NCI-H146 treated with DMSO at 0.1 percent for 48 hours (cell line): ENCODE data around the gene FFAR3.
"Not testable (repeated sequence)": the region's sequence is repeated elsewhere in the genome, so short reads cannot be mapped to it uniquely, and the experiment has no call there.

Experiments used
- DNase-seq: peaks from one replicate; lab custom pipeline; 2025; ENCODE audit not compliant: unreplicated experiment; lab: John Stamatoyannopoulos, UW

Gene FFAR3

GRCh38 chr19:35373492-35373891 is 15.2 kb downstream of the FFAR3 start:
- no peak for DNase-seq

DNA sequence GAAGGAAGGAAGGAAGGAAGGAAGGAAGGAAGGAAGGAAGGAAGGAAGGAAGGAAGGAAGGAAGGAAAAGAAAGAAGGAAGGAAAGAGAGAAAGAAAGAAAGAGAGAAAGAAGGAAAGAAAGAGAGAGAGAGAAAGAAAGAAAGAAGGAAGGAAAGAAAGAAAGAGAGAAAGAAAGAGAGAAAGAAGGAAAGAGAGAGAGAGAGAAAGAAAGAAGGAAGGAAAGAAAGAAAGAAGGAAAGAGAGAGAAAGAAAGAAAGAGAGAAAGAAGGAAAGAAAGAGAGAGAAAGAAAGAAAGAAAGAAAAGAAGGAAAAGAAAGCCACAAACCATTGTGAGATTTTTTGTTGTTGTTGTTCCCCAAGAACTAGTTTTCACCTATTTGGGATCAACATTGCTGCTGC is 15.8 kb downstream of the FFAR3 start:
- not testable (repeated sequence) for DNase-seq

GRCh38 chr19:35375505-35376307 is 17.4 kb downstream of the FFAR3 start:
- DNase-seq: no peak

DNA sequence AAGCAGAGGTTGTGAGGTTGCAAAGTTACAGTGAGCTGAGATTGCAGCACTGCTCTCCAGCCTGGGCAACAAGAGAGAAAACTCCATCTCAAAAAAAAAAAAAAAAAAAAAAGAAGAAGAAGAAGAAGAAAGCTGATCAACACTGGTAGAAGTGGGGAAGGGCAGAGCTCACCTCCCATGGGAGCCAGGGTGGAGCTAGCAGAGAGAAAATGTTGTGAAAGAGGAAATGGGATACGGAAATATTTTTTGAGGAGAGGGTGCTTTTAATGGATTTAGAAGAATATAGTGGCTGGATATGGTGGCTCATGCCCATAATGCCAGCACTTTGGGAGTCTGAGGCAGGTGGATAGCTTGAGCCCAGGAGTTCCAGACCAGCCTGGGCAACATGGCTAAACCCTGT is 19.4 kb downstream of the FFAR3 start:
- no peak for DNase-seq

GRCh38 chr19:35378356-35378755 is 20.1 kb downstream of the FFAR3 start:
- DNase-seq: no peak

GRCh38 chr19:35379545-35379944 is 21.3 kb downstream of the FFAR3 start:
- not testable (repeated sequence) for DNase-seq

GRCh38 chr19:35379992-35380391 is 21.7 kb downstream of the FFAR3 start:
- no peak for DNase-seq

GRCh38 chr19:35380450-35381124 is 22.3 kb downstream of the FFAR3 start:
- no peak for DNase-seq

- no peak for DNase-seq
These were observed 23.1 kb downstream of the FFAR3 start for GRCh38 chr19:35381318-35381717.

- no peak for DNase-seq
These were observed 23.7 kb downstream of the FFAR3 start for GRCh38 chr19:35381926-35382325.

GRCh38 chr19:35383536-35383935 is 25.3 kb downstream of the FFAR3 start:
- DNase-seq: no peak

DNA sequence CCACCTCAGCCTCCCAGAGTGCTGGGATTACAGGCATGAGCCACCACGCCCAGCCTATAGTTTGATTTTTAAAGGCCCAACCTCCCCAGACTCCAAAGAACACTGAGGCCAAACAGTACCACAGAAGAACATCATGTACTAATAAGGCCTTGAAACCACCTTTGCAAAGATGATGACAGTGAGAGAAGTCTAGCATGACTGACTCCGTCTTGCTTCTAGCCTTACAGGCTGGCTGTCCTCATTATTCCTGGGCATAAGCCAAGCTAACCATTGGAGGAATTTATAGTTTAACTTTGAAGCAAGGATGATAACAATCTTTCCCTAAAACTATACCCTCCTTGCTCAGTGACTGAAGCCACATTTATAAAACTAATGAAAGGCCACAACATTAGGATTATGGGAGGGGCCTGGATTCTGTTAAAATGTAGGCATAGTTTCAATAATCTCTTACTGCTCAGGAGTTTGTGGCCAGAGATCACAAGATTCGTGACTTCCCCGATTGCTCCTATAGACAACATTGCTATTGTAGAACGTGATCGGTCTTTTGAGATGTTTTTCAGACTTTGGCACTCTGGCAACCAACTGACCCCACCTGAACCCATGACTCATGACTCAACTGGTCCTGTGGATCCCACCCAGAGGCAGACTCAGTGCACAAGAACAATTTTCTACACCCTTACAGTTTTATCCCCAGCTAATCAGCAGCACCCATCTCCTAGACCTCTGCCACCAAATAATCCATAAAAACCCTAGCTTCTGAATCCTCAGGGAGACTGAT is 30.2 kb downstream of the FFAR3 start:
- no peak for DNase-seq

GRCh38 chr19:35389192-35389861 is 31.1 kb downstream of the FFAR3 start:
- DNase-seq: no peak

DNA sequence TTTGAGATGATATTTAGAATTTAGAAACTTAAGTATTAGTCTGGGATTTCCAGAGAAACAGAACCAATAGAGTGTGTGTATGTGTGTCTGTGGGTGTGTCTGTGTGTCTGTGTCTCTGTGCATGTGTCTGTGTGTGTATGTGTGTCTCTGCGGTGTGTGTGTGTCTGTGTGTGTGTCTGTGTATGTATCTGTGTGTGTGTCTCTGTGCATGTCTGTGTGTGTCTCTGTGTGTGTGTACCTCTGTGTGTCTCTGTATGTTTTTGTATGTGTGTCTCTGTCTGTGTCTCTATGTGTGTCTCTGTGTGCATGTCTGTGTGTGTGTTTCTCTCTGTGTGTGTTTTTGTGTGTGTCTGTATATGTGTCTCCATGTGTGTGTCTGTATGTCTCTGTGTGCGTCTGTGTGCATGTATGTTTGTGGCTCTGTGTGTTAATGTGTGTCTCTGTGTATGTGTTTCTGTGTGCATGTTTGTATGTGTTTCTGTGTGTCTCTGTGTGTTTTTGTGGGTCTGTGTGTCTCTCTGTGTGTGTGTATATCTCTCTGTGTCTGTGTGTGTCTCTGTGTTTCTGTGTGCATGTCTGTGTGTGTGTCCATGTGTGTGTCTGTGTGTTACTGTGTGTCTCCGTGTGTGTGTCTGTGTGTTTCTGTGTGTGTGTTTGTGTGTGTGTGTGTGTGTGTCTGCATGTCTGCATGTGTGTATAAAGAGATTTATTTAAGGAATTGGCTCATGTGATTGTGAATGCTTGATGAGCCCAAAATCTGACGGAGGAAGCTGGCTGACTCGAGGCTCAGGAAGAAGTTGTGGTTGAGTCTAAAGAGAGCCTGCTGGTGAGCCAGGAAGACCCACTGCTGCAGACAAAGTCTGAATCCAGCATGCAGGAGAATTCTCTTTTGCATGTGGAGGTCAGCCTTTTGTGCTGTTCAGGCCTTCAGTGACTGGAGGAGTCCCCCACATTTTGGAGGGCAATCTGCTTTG is 34.8 kb downstream of the FFAR3 start:
- DNase-seq: no peak

GRCh38 chr19:35395382-35396199 is 37.3 kb downstream of the FFAR3 start:
- no peak for DNase-seq

- DNase-seq: no peak
These were observed 38.1 kb downstream of the FFAR3 start for GRCh38 chr19:35396240-35396885.

DNA sequence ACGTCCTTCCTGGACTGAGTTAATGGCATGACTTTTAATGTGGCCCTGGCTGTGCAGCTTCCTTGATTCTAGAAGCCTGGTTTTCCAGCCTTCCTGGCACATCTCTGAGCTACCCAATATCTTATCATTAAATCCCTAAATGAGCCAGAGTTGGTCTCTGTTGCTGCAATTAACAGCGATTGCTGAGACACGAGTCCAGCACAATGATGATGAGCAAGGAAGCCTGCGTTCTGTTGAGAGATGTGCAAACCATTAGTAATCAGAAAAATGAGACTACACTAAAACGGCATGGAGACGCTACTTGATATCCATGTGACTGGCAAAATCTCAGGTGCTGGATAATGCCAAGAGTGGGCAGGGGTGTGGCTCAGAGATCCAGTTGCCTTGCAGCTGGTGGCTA is 38.8 kb downstream of the FFAR3 start:
- no peak for DNase-seq

DNA sequence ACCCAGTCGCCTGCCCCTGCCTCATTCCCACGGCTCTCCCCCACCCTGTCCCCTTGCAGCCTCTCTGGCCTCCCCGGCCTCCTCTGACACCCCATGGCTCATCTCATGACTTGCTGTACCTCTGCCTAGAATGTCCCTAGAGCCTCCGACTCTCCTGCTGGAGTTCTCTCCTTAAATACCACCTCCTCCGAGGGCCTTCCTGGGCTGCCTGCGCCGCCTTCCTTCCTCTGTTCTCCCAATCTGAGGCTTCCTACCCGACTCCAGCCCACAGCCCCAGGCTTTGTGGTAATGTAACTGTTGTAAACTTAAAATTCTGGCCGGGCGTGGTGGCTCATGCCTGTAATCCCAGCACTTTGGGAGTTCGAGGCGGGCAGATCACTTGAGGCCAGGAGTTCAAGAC is 40.3 kb downstream of the FFAR3 start:
- DNase-seq: no peak

GRCh38 chr19:35399231-35399630 is 41.0 kb downstream of the FFAR3 start:
- no peak for DNase-seq
